HG02623 (cell line): ENCODE measurements around the gene OSGEP.

ENCODE experiments used
- ATAC-seq: cut with Tn5 transposase; IDR thresholded peaks from one replicate; pipeline ENCODE4 v1.9.1; 2021; ENCODE audit warnings: moderate library complexity; ENCODE audit not compliant: unreplicated experiment

Gene OSGEP

GRCh38 chr14:20434701-20435581, 19.7 kb downstream of the OSGEP start:
- no peak for ATAC-seq

GRCh38 chr14:20429801-20430669, 24.6 kb downstream of the OSGEP start:
- ATAC-seq = no peak

- no peak for ATAC-seq
These were observed 25.8 kb downstream of the OSGEP start for GRCh38 chr14:20428802-20429201.

GRCh38 chr14:20428010-20428365, 26.6 kb downstream of the OSGEP start:
- peak; percentile 31 for ATAC-seq

GRCh38 chr14:20427231-20428009, 27.2 kb downstream of the OSGEP start:
- ATAC-seq = peak; percentile 64

- ATAC-seq = no peak
These were observed 29.8 kb downstream of the OSGEP start for GRCh38 chr14:20424851-20425250.

- ATAC-seq = no peak
These were observed 31.7 kb downstream of the OSGEP start for GRCh38 chr14:20422886-20423285.

GRCh38 chr14:20421267-20421666, 33.3 kb downstream of the OSGEP start:
- ATAC-seq = no peak

- ATAC-seq = no peak
These were observed 35.2 kb downstream of the OSGEP start for GRCh38 chr14:20419419-20419818.

- ATAC-seq = no peak
These were observed 36.1 kb downstream of the OSGEP start for GRCh38 chr14:20418501-20418909.

GRCh38 chr14:20417250-20418186, 37.1 kb downstream of the OSGEP start:
- ATAC-seq = no peak

- no peak for ATAC-seq
These were observed 38.4 kb downstream of the OSGEP start for GRCh38 chr14:20416223-20416622.

- ATAC-seq = peak; percentile 47
These were observed 38.8 kb downstream of the OSGEP start for GRCh38 chr14:20415782-20416206.

GRCh38 chr14:20413744-20414082, 40.9 kb downstream of the OSGEP start:
- ATAC-seq = peak; percentile 34

GRCh38 chr14:20412876-20413743, 41.5 kb downstream of the OSGEP start, which contains the start of gene TEP1:
Gene TEP1 (minus strand): TSS chr14:20413501. CDS start chr14:20408439, 5,062 bp downstream.
- peak; percentile 67 for ATAC-seq

GRCh38 chr14:20412411-20412810, 42.2 kb downstream of the OSGEP start:
- ATAC-seq = peak; percentile 45

GRCh38 chr14:20409226-20409625, 45.4 kb downstream of the OSGEP start:
- no peak for ATAC-seq

GRCh38 chr14:20403521-20403920, 51.1 kb downstream of the OSGEP start:
- no peak for ATAC-seq
